Measurements from ENCODE around the gene RSU1. TPM values are rescaled to one million over a fixed set of nuclear protein-coding genes. Genes with fewer than 3 reads are reported as not detected.

RSU1 gene
- total RNA-seq, 1 donor from 2014 or later: 59.4 TPM

- TF ChIP-seq CTCF (IDR thresholded peaks at IDR 0.05; ENCODE audit: partially characterized antibody, unreplicated experiment): no peak
- DNase-seq: no peak
- peaks cover 6% of the 10 kb centered on the region for H3K36me3 Mint-ChIP-seq (ENCODE audit: unreplicated experiment)
- no peak overlapping the region for H3K4me3 Mint-ChIP-seq (ENCODE audit: unreplicated experiment)
- no peaks in the 10 kb centered on the region for H3K27me3 Mint-ChIP-seq (ENCODE audit: unreplicated experiment)
- no peaks in the 10 kb centered on the region for H3K9me3 Mint-ChIP-seq (ENCODE audit: unreplicated experiment)
- no peak overlapping the region for H3K27ac Mint-ChIP-seq (ENCODE audit: unreplicated experiment)
- peaks cover 9% of the 10 kb centered on the region for H3K4me1 Mint-ChIP-seq (ENCODE audit: low read depth, unreplicated experiment)
Measured at GRCh38 chr10:16742165-16742960, 74.9 kb downstream of the RSU1 start.

- TF ChIP-seq CTCF (IDR thresholded peaks at IDR 0.05; ENCODE audit: partially characterized antibody, unreplicated experiment): no peak
- H3K4me3 Mint-ChIP-seq (ENCODE audit: unreplicated experiment): no peak overlapping the region
Measured at GRCh38 chr10:16741540-16741939, 75.7 kb downstream of the RSU1 start.

GRCh38 chr10:16737420-16737819, 79.8 kb downstream of the RSU1 start:
- TF ChIP-seq CTCF (IDR thresholded peaks at IDR 0.05; ENCODE audit: partially characterized antibody, unreplicated experiment): no peak
- Mint-ChIP-seq H3K4me1 (ENCODE audit: low read depth, unreplicated experiment) (no peaks in the 10 kb centered on the region), H3K27me3 (ENCODE audit: unreplicated experiment) (no peaks in the 10 kb centered on the region), H3K4me3 (ENCODE audit: unreplicated experiment) (no peak overlapping the region), H3K27ac (ENCODE audit: unreplicated experiment) (no peak overlapping the region), H3K36me3 (ENCODE audit: unreplicated experiment) (peaks cover 10% of the 10 kb centered on the region), H3K9me3 (ENCODE audit: unreplicated experiment) (no peaks in the 10 kb centered on the region)
- no peak for DNase-seq

More at GRCh38 chr10:16741540-16741939, 75.7 kb downstream of the RSU1 start:
- DNase-seq: no peak
- H3K27ac Mint-ChIP-seq (ENCODE audit: unreplicated experiment): no peak overlapping the region
- no peaks in the 10 kb centered on the region for H3K27me3 Mint-ChIP-seq (ENCODE audit: unreplicated experiment)
- H3K9me3 Mint-ChIP-seq (ENCODE audit: unreplicated experiment): no peaks in the 10 kb centered on the region
- H3K4me1 Mint-ChIP-seq (ENCODE audit: low read depth, unreplicated experiment): peaks cover 3% of the 10 kb centered on the region
- peaks cover 10% of the 10 kb centered on the region for H3K36me3 Mint-ChIP-seq (ENCODE audit: unreplicated experiment)

- TF ChIP-seq CTCF (IDR thresholded peaks at IDR 0.05; ENCODE audit: partially characterized antibody, unreplicated experiment): no peak
Measured at GRCh38 chr10:16735671-16736070, 81.6 kb downstream of the RSU1 start.

GRCh38 chr10:16732376-16732775, 84.8 kb downstream of the RSU1 start:
- Mint-ChIP-seq H3K9me3 (ENCODE audit: unreplicated experiment) (peaks cover 3% of the 10 kb centered on the region), H3K4me1 (ENCODE audit: low read depth, unreplicated experiment) (no peaks in the 10 kb centered on the region), H3K27ac (ENCODE audit: unreplicated experiment) (no peak overlapping the region), H3K27me3 (ENCODE audit: unreplicated experiment) (peaks cover 2% of the 10 kb centered on the region), H3K4me3 (ENCODE audit: unreplicated experiment) (no peak overlapping the region), H3K36me3 (ENCODE audit: unreplicated experiment) (peaks cover 13% of the 10 kb centered on the region)
- TF ChIP-seq CTCF (IDR thresholded peaks at IDR 0.05; ENCODE audit: partially characterized antibody, unreplicated experiment): no peak
- DNase-seq: no peak

More at GRCh38 chr10:16735671-16736070, 81.6 kb downstream of the RSU1 start:
- Mint-ChIP-seq H3K4me3 (ENCODE audit: unreplicated experiment) (no peak overlapping the region), H3K27me3 (ENCODE audit: unreplicated experiment) (no peaks in the 10 kb centered on the region), H3K36me3 (ENCODE audit: unreplicated experiment) (peaks cover 10% of the 10 kb centered on the region), H3K27ac (ENCODE audit: unreplicated experiment) (no peak overlapping the region), H3K9me3 (ENCODE audit: unreplicated experiment) (no peaks in the 10 kb centered on the region), H3K4me1 (ENCODE audit: low read depth, unreplicated experiment) (no peaks in the 10 kb centered on the region)
- no peak for DNase-seq

Data from glutamatergic neuron (in vitro differentiated cells).